Fibroblast of lung (primary cell): Measurements from ENCODE around the gene NTN3. TPM values are rescaled to one million over a fixed set of nuclear protein-coding genes. Genes with fewer than 3 reads are reported as not detected.
A peak's percentile ranks its signal among the peaks of the same experiment; 100 is the strongest.

ENCODE experiments used
- DNase-seq, 2 donors: peaks; one replicate each; pipeline versions ENCODE4 v3.0.0 to v3.0.0-alpha.2; 2010; ENCODE audit warnings: low read depth in 2 of 2
- H2AFZ ChIP-seq: 2 replicates; pipeline ENCODE4 v1.5.1; 2012; ENCODE audit warnings: low read length, control low read depth, inconsistent platforms
- H3K27ac ChIP-seq: 2 replicates; pipeline ENCODE4 v1.5.1; 2011; ENCODE audit warnings: low read length, control low read depth; ENCODE audit not compliant: insufficient read depth
- H3K27me3 ChIP-seq: 2 replicates; pipeline ENCODE4 v1.5.1; 2011; ENCODE audit warnings: mild to moderate bottlenecking, low read length; ENCODE audit not compliant: control insufficient read depth, insufficient read depth
- H3K36me3 ChIP-seq: 2 replicates; pipeline ENCODE4 v1.5.1; 2011; ENCODE audit warnings: low read length; ENCODE audit not compliant: control insufficient read depth, insufficient read depth
- H3K4me1 ChIP-seq: 2 replicates; pipeline ENCODE4 v1.5.1; 2011; ENCODE audit warnings: low read length; ENCODE audit not compliant: control insufficient read depth, insufficient read depth; ENCODE audit errors: extremely low read depth
- H3K4me2 ChIP-seq: 2 replicates; pipeline ENCODE4 v1.5.1; 2011; ENCODE audit warnings: low read length, control low read depth; ENCODE audit not compliant: insufficient read depth; ENCODE audit errors: extremely low read depth
- H3K4me3 ChIP-seq, 4 experiments: fragments of 200-600 bp in 1 of 4; sonication (generic) in 1 of 4; replicated peaks in 1 of 4; 2 replicates each; pipeline ENCODE4 v1.5.1; 2011 to 2016; ENCODE audit warnings: low read length in 4 of 4, low read depth in 3 of 4, mild to moderate bottlenecking in 3 of 4, control low read depth in 2 of 4, inconsistent platforms in 1 of 4, mixed read lengths in 1 of 4; ENCODE audit not compliant: insufficient read depth in 1 of 4; ENCODE audit errors: control extremely low read depth in 1 of 4
- H3K79me2 ChIP-seq: 2 replicates; pipeline ENCODE4 v1.5.1; 2012; ENCODE audit warnings: mild to moderate bottlenecking, low read length, inconsistent platforms; ENCODE audit not compliant: control insufficient read depth, insufficient read depth
- H3K9ac ChIP-seq: 2 replicates; pipeline ENCODE4 v1.5.1; 2011; ENCODE audit warnings: mild to moderate bottlenecking, low read length, control low read depth; ENCODE audit not compliant: insufficient read depth
- H3K9me3 ChIP-seq: 2 replicates; pipeline ENCODE4 v1.5.1; 2012; ENCODE audit warnings: low read depth, low read length; ENCODE audit not compliant: control insufficient read depth, insufficient read depth
- H4K20me1 ChIP-seq: 2 replicates; pipeline ENCODE4 v1.5.1; 2011; ENCODE audit warnings: low read length; ENCODE audit not compliant: control insufficient read depth, insufficient read depth; ENCODE audit errors: extremely low read depth
- EZH2 ChIP-seq: IDR thresholded peaks from 2 replicates; pipeline ENCODE4 v1.5.1; 2012; ENCODE audit warnings: low read length, control low read depth, mild to moderate bottlenecking; ENCODE audit errors: missing control alignments
- polyA plus RNA-seq, 2 donors: library from polyadenylated mRNA; depleted of rRNA in 1 of 2; stranded (reverse) in 1 of 2; unstranded in 1 of 2; fragments of >200 nt; gene quantifications; 2 replicates each; pipeline ENCODE4 v1.2.1, GENCODE V29; 2011 to 2012; ENCODE audit warnings: missing spikeins in 1 of 2
- total RNA-seq: library from RNA; depleted of rRNA; stranded (reverse); fragments of >200 nt; gene quantifications from 2 replicates; pipeline ENCODE4 v1.2.1, GENCODE V29; 2014
- TF ChIP-seq, protein P1 (sequence below), 2 donors: IDR thresholded peaks in 1 of 2; conservative IDR thresholded peaks in 1 of 2; 1 replicate in 1 of 2; 2 replicates in 1 of 2; pipeline ENCODE4 v1.5.1; 2011 to 2012; ENCODE audit warnings: low read length in 2 of 2, control low read depth in 1 of 2, inconsistent platforms in 1 of 2, low read depth in 1 of 2, mild to moderate bottlenecking in 1 of 2

NTN3 gene
- total and polyA plus RNA-seq, 2 donors (not counting 1 experiment from before 2014, with no cell fraction given): 0.08 to 2.1 TPM

GRCh38 chr16:2514333-2515179 is 43.5 kb downstream of the NTN3 start:
- Histone ChIP-seq H2AFZ (no peak overlapping the region), H3K27me3 (no peaks in the 10 kb centered on the region), H3K4me1 (peaks cover 23% of the 10 kb centered on the region), H3K27ac (peak overlapping the region; percentile 90), H3K79me2 (peaks cover 56% of the 10 kb centered on the region), H3K9me3 (no peaks in the 10 kb centered on the region), H3K36me3 (peaks cover 8% of the 10 kb centered on the region), H3K9ac (peak overlapping the region; percentile 96), H4K20me1 (peaks cover 2% of the 10 kb centered on the region), H3K4me3 (peak overlapping the region; percentile 57 to 96 (median 90)), H3K4me2 (peak overlapping the region; percentile 89)
- TF ChIP-seq, protein P1, sequence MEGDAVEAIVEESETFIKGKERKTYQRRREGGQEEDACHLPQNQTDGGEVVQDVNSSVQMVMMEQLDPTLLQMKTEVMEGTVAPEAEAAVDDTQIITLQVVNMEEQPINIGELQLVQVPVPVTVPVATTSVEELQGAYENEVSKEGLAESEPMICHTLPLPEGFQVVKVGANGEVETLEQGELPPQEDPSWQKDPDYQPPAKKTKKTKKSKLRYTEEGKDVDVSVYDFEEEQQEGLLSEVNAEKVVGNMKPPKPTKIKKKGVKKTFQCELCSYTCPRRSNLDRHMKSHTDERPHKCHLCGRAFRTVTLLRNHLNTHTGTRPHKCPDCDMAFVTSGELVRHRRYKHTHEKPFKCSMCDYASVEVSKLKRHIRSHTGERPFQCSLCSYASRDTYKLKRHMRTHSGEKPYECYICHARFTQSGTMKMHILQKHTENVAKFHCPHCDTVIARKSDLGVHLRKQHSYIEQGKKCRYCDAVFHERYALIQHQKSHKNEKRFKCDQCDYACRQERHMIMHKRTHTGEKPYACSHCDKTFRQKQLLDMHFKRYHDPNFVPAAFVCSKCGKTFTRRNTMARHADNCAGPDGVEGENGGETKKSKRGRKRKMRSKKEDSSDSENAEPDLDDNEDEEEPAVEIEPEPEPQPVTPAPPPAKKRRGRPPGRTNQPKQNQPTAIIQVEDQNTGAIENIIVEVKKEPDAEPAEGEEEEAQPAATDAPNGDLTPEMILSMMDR (conservative IDR thresholded peaks at IDR 0.05 in 1 of 2, IDR thresholded peaks at IDR 0.05 in 1 of 2; ENCODE audit: low read depth in 1 of 2, low read length in 2 of 2): no peak
- no peak for DNase-seq

DNA sequence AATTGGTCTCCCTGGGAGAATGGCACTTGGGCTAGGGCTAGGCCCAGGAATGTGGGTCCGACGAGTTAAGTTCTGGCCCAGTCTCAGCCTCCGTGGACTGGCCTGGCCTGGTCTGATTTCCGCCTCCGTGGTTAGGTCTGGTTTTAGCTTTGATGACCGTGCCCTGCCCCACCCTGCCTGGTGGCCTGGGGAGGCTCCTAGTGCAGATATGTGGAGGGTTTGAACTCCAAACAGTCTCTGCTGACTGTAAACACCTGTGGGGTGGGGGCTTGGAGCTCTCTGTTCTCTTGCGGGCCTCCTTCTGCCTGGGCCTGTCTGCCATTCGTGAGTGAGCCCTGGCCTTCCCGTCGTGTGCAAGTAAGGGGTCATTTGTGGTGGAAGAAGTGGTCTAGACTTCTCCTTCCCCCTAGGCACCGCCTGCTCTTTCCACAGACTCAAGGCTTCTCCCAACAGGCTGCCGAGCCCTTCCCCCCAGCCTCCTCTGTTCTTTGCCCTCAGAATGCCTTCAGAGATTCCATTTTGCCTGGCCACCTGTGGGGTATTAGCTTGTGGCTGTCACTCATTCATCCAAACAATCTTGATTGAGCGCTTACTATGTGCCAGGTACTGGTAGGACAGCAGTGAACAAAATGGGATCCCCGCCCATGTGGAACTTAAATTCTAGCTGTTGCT is 44.2 kb downstream of the NTN3 start:
- Histone ChIP-seq H4K20me1 (peaks cover 2% of the 10 kb centered on the region), H3K4me1 (peaks cover 23% of the 10 kb centered on the region), H3K27ac (peak overlapping the region; percentile 90), H3K36me3 (peaks cover 8% of the 10 kb centered on the region), H3K79me2 (peaks cover 57% of the 10 kb centered on the region), H3K9me3 (no peaks in the 10 kb centered on the region), H3K27me3 (no peaks in the 10 kb centered on the region), H3K4me3 (peak overlapping the region; percentile 57 to 96 (median 90)), H2AFZ (no peak overlapping the region), H3K9ac (peak overlapping the region; percentile 96), H3K4me2 (peak overlapping the region; percentile 89)
- no peak for DNase-seq
- no peak for TF ChIP-seq EZH2
- TF ChIP-seq, protein P1 (conservative IDR thresholded peaks at IDR 0.05 in 1 of 2, IDR thresholded peaks at IDR 0.05 in 1 of 2; ENCODE audit: low read depth in 1 of 2, low read length in 2 of 2): no peak
